HG03439 (cell line): ENCODE data around the gene ZNF780B.

Source experiments
- ATAC-seq: cut with Tn5 transposase; IDR thresholded peaks from one replicate; pipeline ENCODE4 v1.9.1; 2021; ENCODE audit warnings: mild to moderate bottlenecking, moderate library complexity; ENCODE audit not compliant: unreplicated experiment

Gene ZNF780B

GRCh38 chr19:40055832-40056504 is at the start of gene ZNF780B:
Gene ZNF780B (minus strand): TSS chr19:40056231. CDS start chr19:40050332, 5,899 bp downstream.
- ATAC-seq: peak; percentile 93

GRCh38 chr19:40104754-40105153 is 48.7 kb upstream of the ZNF780B start:
- ATAC-seq: no peak

GRCh38 chr19:40103600-40103999 is 47.6 kb upstream of the ZNF780B start:
- ATAC-seq: no peak

GRCh38 chr19:40101813-40102212 is 45.8 kb upstream of the ZNF780B start:
- no peak for ATAC-seq

- no peak for ATAC-seq
Observed at GRCh38 chr19:40093416-40093815, 37.4 kb upstream of the ZNF780B start.

- ATAC-seq: peak; percentile 19
Observed at GRCh38 chr19:40091205-40092129, 35.4 kb upstream of the ZNF780B start.

- peak; percentile 85 for ATAC-seq
Observed at GRCh38 chr19:40090241-40091204, 34.5 kb upstream of the ZNF780B start, which contains the start of gene ZNF780A. Gene ZNF780A (minus strand): TSS chr19:40090943. CDS start chr19:40084753, 6,190 bp downstream.

GRCh38 chr19:40089462-40089861 is 33.4 kb upstream of the ZNF780B start:
- no peak for ATAC-seq

- ATAC-seq: no peak
Observed at GRCh38 chr19:40088299-40089047, 32.4 kb upstream of the ZNF780B start.

GRCh38 chr19:40084948-40085347 is 28.9 kb upstream of the ZNF780B start:
- no peak for ATAC-seq

GRCh38 chr19:40081411-40081810 is 25.4 kb upstream of the ZNF780B start:
- ATAC-seq: no peak

GRCh38 chr19:40080289-40080688 is 24.3 kb upstream of the ZNF780B start:
- no peak for ATAC-seq

- no peak for ATAC-seq
Observed at GRCh38 chr19:40078377-40078776, 22.3 kb upstream of the ZNF780B start.

GRCh38 chr19:40070058-40070457 is 14.0 kb upstream of the ZNF780B start:
- no peak for ATAC-seq

- no peak for ATAC-seq
Observed at GRCh38 chr19:40059624-40060023, 3.6 kb upstream of the ZNF780B start.

- ATAC-seq: no peak
Observed at GRCh38 chr19:40057166-40057565, 1.1 kb upstream of the ZNF780B start.

GRCh38 chr19:40056505-40056904 is 474 bp upstream of the ZNF780B start:
- no peak for ATAC-seq

- ATAC-seq: no peak
Observed at GRCh38 chr19:40055049-40055448, 982 bp downstream of the ZNF780B start.

- ATAC-seq: no peak
Observed at GRCh38 chr19:40054632-40055031, 1.4 kb downstream of the ZNF780B start.

GRCh38 chr19:40053491-40053890 is 2.5 kb downstream of the ZNF780B start:
- ATAC-seq: no peak
